ENCODE measurements around the gene THSD8. TPM values are rescaled to one million over a fixed set of nuclear protein-coding genes. Genes with fewer than 3 reads are reported as not detected.

The THSD8 gene
- total RNA-seq, 1 donor from 2014 or later, result 8.8 TPM

GRCh38 chr19:12792051-12792852 lies 9.6 kb upstream of the THSD8 start:
- no peaks in the 10 kb centered on the region for H3K9me3 Mint-ChIP-seq
- DNase-seq (ENCODE audit: low spot score in 2 of 2, unreplicated experiment in 2 of 2), result peak in 1 of 2 experiments; percentile 57
- no peaks in the 10 kb centered on the region for H3K27me3 Mint-ChIP-seq (ENCODE audit: low read depth)
- peaks cover 41% of the 10 kb centered on the region for H3K4me1 Mint-ChIP-seq
- H3K4me3 Mint-ChIP-seq, result peak overlapping the region; percentile 93
- peak overlapping the region; percentile 99 for H3K27ac Mint-ChIP-seq
- peaks cover 2% of the 10 kb centered on the region for H3K36me3 Mint-ChIP-seq
- no peak for TF ChIP-seq CTCF (IDR thresholded peaks at IDR 0.05; ENCODE audit: unreplicated experiment)

- peak overlapping the region; percentile 93 for H3K4me3 Mint-ChIP-seq
- H3K9me3 Mint-ChIP-seq, result no peaks in the 10 kb centered on the region
- TF ChIP-seq CTCF (IDR thresholded peaks at IDR 0.05; ENCODE audit: unreplicated experiment), result no peak
- H3K36me3 Mint-ChIP-seq, result peaks cover 2% of the 10 kb centered on the region
- peak overlapping the region; percentile 99 for H3K27ac Mint-ChIP-seq
- DNase-seq (ENCODE audit: low spot score in 2 of 2, unreplicated experiment in 2 of 2), result no peak
- H3K27me3 Mint-ChIP-seq (ENCODE audit: low read depth), result no peaks in the 10 kb centered on the region
- H3K4me1 Mint-ChIP-seq, result peaks cover 40% of the 10 kb centered on the region
These were observed 9.0 kb upstream of the THSD8 start for GRCh38 chr19:12792853-12793289.

- H3K36me3 Mint-ChIP-seq, result peaks cover 2% of the 10 kb centered on the region
- H3K27me3 Mint-ChIP-seq (ENCODE audit: low read depth), result no peaks in the 10 kb centered on the region
- peaks cover 33% of the 10 kb centered on the region for H3K4me1 Mint-ChIP-seq
- peak; percentile 94 to 96 for DNase-seq (ENCODE audit: low spot score in 2 of 2, unreplicated experiment in 2 of 2)
- peak overlapping the region; percentile 99 for H3K27ac Mint-ChIP-seq
- no peaks in the 10 kb centered on the region for H3K9me3 Mint-ChIP-seq
- TF ChIP-seq CTCF (IDR thresholded peaks at IDR 0.05; ENCODE audit: unreplicated experiment), result no peak
- peak overlapping the region; percentile 93 for H3K4me3 Mint-ChIP-seq
These were observed 8.3 kb upstream of the THSD8 start for GRCh38 chr19:12793290-12794195.

- no peaks in the 10 kb centered on the region for H3K27me3 Mint-ChIP-seq (ENCODE audit: low read depth)
- peak overlapping the region; percentile 55 for H3K4me3 Mint-ChIP-seq
- H3K9me3 Mint-ChIP-seq, result no peaks in the 10 kb centered on the region
- H3K36me3 Mint-ChIP-seq, result peaks cover 2% of the 10 kb centered on the region
- DNase-seq (ENCODE audit: low spot score in 2 of 2, unreplicated experiment in 2 of 2), result no peak
- H3K27ac Mint-ChIP-seq, result peak overlapping the region; percentile 93
- no peak for TF ChIP-seq CTCF (IDR thresholded peaks at IDR 0.05; ENCODE audit: unreplicated experiment)
- H3K4me1 Mint-ChIP-seq, result peaks cover 25% of the 10 kb centered on the region
These were observed 7.5 kb upstream of the THSD8 start for GRCh38 chr19:12794196-12794941.

- no peak for DNase-seq (ENCODE audit: low spot score in 2 of 2, unreplicated experiment in 2 of 2)
- no peaks in the 10 kb centered on the region for H3K9me3 Mint-ChIP-seq
- H3K27me3 Mint-ChIP-seq (ENCODE audit: low read depth), result no peaks in the 10 kb centered on the region
- no peak for TF ChIP-seq CTCF (IDR thresholded peaks at IDR 0.05; ENCODE audit: unreplicated experiment)
- H3K27ac Mint-ChIP-seq, result no peak overlapping the region
- peaks cover 2% of the 10 kb centered on the region for H3K36me3 Mint-ChIP-seq
- H3K4me3 Mint-ChIP-seq, result peak overlapping the region; percentile 55
- H3K4me1 Mint-ChIP-seq, result peaks cover 28% of the 10 kb centered on the region
These were observed 6.9 kb upstream of the THSD8 start for GRCh38 chr19:12794971-12795381.
